HepG2 (cell line): ENCODE measurements around the gene FZD4. TPM values are rescaled to one million over a fixed set of nuclear protein-coding genes. Genes with fewer than 3 reads are reported as not detected.
A peak's percentile ranks its signal among the peaks of the same experiment; 100 is the strongest.

ENCODE experiments used
- ETV6 ChIP-seq: sonication (generic); formaldehyde crosslinking; conservative IDR thresholded peaks from 2 replicates; pipeline ENCODE4 v1.4.0; 2020; ENCODE audit warnings: missing genetic modification reagents
- FOXC1 ChIP-seq: sonication (generic); formaldehyde crosslinking; IDR thresholded peaks from 2 replicates; pipeline ENCODE4 v1.8.0; 2022; ENCODE audit warnings: mild to moderate bottlenecking, missing genetic modification reagents, borderline replicate concordance
- HINFP ChIP-seq: sonication (generic); formaldehyde crosslinking; IDR thresholded peaks from 2 replicates; pipeline ENCODE4 v1.4.0; 2020; ENCODE audit warnings: low read depth, mild to moderate bottlenecking, missing genetic modification reagents
- MBNL3 ChIP-seq: fragments of 250-450 bp; sonication (Bioruptor Pico); conservative IDR thresholded peaks from 2 replicates; pipeline ENCODE4 v1.8.0; 2022; ENCODE audit warnings: mild to moderate bottlenecking, inconsistent platforms
- MXI1 ChIP-seq: IDR thresholded peaks from 3 replicates; pipeline ENCODE4 v1.6.1; 2012; ENCODE audit warnings: low read depth, low read length, inconsistent platforms, borderline replicate concordance
- REST ChIP-seq, 2 experiments: IDR thresholded peaks; 2 replicates each; pipeline ENCODE4 v1.6.1; 2011 to 2012; ENCODE audit warnings: low read length in 2 of 2, borderline replicate concordance in 1 of 2, low read depth in 1 of 2, mild to moderate bottlenecking in 1 of 2, moderate library complexity in 1 of 2
- SALL1 ChIP-seq: sonication (generic); formaldehyde crosslinking; IDR thresholded peaks from 2 replicates; pipeline ENCODE4 v1.8.0; 2022; ENCODE audit warnings: mild to moderate bottlenecking, missing genetic modification reagents
- SETDB1 ChIP-seq: sonication (generic); formaldehyde crosslinking; IDR thresholded peaks from 2 replicates; pipeline ENCODE4 v1.5.1; 2020; ENCODE audit warnings: missing genetic modification reagents, mild to moderate bottlenecking, borderline replicate concordance
- TCF7 ChIP-seq: sonication (generic); IDR thresholded peaks from 2 replicates; pipeline ENCODE4 v1.6.1; 2016; ENCODE audit warnings: antibody characterized with exemption, low read depth
- ZGPAT ChIP-seq: IDR thresholded peaks from 2 replicates; pipeline ENCODE4 v1.6.1; 2016; ENCODE audit warnings: mild to moderate bottlenecking
- ZNF205 ChIP-seq: IDR thresholded peaks from 2 replicates; pipeline ENCODE4 v1.6.1; 2018; ENCODE audit warnings: missing biosample characterization, missing genetic modification reagents
- ZNF569 ChIP-seq: sonication (generic); formaldehyde crosslinking; IDR thresholded peaks from 2 replicates; pipeline ENCODE4 v1.5.0; 2020; ENCODE audit warnings: mild to moderate bottlenecking, missing genetic modification reagents, moderate library complexity, borderline replicate concordance
- ZNF580 ChIP-seq: IDR thresholded peaks from 2 replicates; pipeline ENCODE4 v1.6.1; 2016; ENCODE audit warnings: low read depth, borderline replicate concordance
- ZNF687 ChIP-seq: sonication (generic); formaldehyde crosslinking; IDR thresholded peaks from 2 replicates; pipeline ENCODE4 v1.5.1; 2020; ENCODE audit warnings: mild to moderate bottlenecking, missing genetic modification reagents, moderate library complexity
- ZNF691 ChIP-seq: sonication (generic); formaldehyde crosslinking; IDR thresholded peaks from 2 replicates; pipeline ENCODE4 v1.4.0; 2020; ENCODE audit warnings: missing genetic modification reagents, low read depth, mild to moderate bottlenecking, borderline replicate concordance
- ZNF724P ChIP-seq: sonication (generic); formaldehyde crosslinking; IDR thresholded peaks from 2 replicates; pipeline ENCODE4 v1.8.0; 2022; ENCODE audit warnings: missing genetic modification reagents, borderline replicate concordance
- polyA plus RNA-seq, 8 experiments: library from polyadenylated mRNA; depleted of rRNA in 3 of 8; stranded (reverse) in 7 of 8; unstranded in 1 of 8; fragments of >200 nt; fragmentation: Illumina TruSeq in 4 of 8; extraction: Trizol in 4 of 8; gene quantifications; 2 replicates each; pipeline versions ENCODE4 v1.2.1 to v1.2.3, GENCODE V29; 2011 to 2016; ENCODE audit warnings: low read depth in 4 of 8, missing spikeins in 1 of 8, mixed read lengths in 1 of 8; ENCODE audit not compliant: insufficient read depth in 1 of 8
- total RNA-seq, 5 experiments: library from RNA; depleted of rRNA; stranded (reverse); fragments of >200 nt; fragmentation: Illumina TruSeq; extraction: Trizol; gene quantifications; 2 replicates each; pipeline ENCODE4 v1.2.3, GENCODE V29; 2016; ENCODE audit warnings: low read depth in 1 of 5

FZD4 gene
- total and polyA plus RNA-seq, 2 of the 13 experiments (the other 11 are each of a cell fraction or from before 2014, with no cell fraction given) = 46.5 to 70.4 TPM

- no peak for TF ChIP-seq ZNF687
- TF ChIP-seq ETV6 (CRISPR knock-in tag) = no peak
- TF ChIP-seq ZNF691 (CRISPR knock-in tag) = no peak
- TF ChIP-seq REST (IDR thresholded peaks at IDR 0.05; ENCODE audit: borderline replicate concordance in 1 of 2, low read depth in 1 of 2, low read length in 2 of 2) = peak; percentile 66 to 96
- no peak for TF ChIP-seq MBNL3 (CRISPR knock-in tag)
- TF ChIP-seq SALL1 (CRISPR knock-in tag) = peak; percentile 43; the same call in 1 of the 2 replicates
- TF ChIP-seq HINFP (CRISPR knock-in tag) = no peak
- TF ChIP-seq TCF7 = no peak
- no peak for TF ChIP-seq ZNF724P (CRISPR knock-in tag)
- TF ChIP-seq FOXC1 (CRISPR knock-in tag) = no peak
- no peak; the same call in 1 of the 2 replicates for TF ChIP-seq ZGPAT (CRISPR knock-in tag)
- TF ChIP-seq ZNF580 (CRISPR knock-in tag) = no peak
- no peak for TF ChIP-seq ZNF205 (CRISPR knock-in tag)
- no peak for TF ChIP-seq SETDB1
- TF ChIP-seq MXI1 = no peak
- TF ChIP-seq ZNF569 = no peak
These were observed 31.0 kb downstream of the FZD4 start (continued) for GRCh38 chr11:86923999-86924766.
